ENCODE results near the gene C1orf185.

DNA sequence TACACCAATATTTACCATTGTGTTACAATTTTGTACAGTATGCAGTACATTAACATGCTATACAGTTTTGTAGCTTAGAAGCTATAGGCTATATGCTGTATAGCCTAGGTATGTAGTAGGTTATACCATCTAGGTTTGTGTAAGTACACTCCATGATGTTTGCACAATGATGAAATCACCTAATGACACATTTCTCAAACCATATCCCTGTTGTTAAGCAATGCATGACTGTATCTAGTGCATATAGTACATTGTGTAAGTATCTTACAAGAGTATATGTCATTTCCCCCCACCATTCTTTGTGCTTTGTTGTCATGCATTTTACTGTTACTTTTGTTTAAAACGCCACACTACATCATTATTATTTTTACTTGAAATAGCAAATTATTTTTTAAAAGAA is 68.3 kb downstream of the C1orf185 start:
- TF ChIP-seq ZNF174 (CRISPR knock-in tag; IDR thresholded peaks at IDR 0.05) (no peak), ZBTB9 (CRISPR knock-in tag; IDR thresholded peaks at IDR 0.05) (no peak), JUN (IDR thresholded peaks at IDR 0.05; ENCODE audit: borderline replicate concordance, low read depth, low read length) (no peak), JUN (CRISPR knock-in tag; IDR thresholded peaks at IDR 0.05; ENCODE audit: borderline replicate concordance) (no peak), ZNF586 (CRISPR knock-in tag; conservative IDR thresholded peaks at IDR 0.05) (no peak)
- TF ChIP-seq, protein P1, sequence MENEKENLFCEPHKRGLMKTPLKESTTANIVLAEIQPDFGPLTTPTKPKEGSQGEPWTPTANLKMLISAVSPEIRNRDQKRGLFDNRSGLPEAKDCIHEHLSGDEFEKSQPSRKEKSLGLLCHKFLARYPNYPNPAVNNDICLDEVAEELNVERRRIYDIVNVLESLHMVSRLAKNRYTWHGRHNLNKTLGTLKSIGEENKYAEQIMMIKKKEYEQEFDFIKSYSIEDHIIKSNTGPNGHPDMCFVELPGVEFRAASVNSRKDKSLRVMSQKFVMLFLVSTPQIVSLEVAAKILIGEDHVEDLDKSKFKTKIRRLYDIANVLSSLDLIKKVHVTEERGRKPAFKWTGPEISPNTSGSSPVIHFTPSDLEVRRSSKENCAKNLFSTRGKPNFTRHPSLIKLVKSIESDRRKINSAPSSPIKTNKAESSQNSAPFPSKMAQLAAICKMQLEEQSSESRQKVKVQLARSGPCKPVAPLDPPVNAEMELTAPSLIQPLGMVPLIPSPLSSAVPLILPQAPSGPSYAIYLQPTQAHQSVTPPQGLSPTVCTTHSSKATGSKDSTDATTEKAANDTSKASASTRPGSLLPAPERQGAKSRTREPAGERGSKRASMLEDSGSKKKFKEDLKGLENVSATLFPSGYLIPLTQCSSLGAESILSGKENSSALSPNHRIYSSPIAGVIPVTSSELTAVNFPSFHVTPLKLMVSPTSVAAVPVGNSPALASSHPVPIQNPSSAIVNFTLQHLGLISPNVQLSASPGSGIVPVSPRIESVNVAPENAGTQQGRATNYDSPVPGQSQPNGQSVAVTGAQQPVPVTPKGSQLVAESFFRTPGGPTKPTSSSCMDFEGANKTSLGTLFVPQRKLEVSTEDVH (IDR thresholded peaks at IDR 0.05; ENCODE audit: low read depth, partially characterized antibody): no peak
- TF ChIP-seq, protein P2, sequence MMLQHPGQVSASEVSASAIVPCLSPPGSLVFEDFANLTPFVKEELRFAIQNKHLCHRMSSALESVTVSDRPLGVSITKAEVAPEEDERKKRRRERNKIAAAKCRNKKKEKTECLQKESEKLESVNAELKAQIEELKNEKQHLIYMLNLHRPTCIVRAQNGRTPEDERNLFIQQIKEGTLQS (IDR thresholded peaks at IDR 0.05): peak; percentile 72
- TF ChIP-seq, protein P2 (CRISPR knock-in tag; conservative IDR thresholded peaks at IDR 0.05): no peak
- TF ChIP-seq, protein P3, sequence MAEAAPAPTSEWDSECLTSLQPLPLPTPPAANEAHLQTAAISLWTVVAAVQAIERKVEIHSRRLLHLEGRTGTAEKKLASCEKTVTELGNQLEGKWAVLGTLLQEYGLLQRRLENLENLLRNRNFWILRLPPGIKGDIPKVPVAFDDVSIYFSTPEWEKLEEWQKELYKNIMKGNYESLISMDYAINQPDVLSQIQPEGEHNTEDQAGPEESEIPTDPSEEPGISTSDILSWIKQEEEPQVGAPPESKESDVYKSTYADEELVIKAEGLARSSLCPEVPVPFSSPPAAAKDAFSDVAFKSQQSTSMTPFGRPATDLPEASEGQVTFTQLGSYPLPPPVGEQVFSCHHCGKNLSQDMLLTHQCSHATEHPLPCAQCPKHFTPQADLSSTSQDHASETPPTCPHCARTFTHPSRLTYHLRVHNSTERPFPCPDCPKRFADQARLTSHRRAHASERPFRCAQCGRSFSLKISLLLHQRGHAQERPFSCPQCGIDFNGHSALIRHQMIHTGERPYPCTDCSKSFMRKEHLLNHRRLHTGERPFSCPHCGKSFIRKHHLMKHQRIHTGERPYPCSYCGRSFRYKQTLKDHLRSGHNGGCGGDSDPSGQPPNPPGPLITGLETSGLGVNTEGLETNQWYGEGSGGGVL (CRISPR knock-in tag; IDR thresholded peaks at IDR 0.05): no peak
- TF ChIP-seq, protein P4, sequence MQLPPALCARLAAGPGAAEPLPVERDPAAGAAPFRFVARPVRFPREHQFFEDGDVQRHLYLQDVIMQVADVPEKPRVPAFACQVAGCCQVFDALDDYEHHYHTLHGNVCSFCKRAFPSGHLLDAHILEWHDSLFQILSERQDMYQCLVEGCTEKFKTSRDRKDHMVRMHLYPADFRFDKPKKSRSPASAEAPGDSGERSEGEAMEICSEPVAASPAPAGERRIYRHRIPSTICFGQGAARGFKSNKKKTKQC (CRISPR knock-in tag; IDR thresholded peaks at IDR 0.05): no peak
- TF ChIP-seq, protein P5, sequence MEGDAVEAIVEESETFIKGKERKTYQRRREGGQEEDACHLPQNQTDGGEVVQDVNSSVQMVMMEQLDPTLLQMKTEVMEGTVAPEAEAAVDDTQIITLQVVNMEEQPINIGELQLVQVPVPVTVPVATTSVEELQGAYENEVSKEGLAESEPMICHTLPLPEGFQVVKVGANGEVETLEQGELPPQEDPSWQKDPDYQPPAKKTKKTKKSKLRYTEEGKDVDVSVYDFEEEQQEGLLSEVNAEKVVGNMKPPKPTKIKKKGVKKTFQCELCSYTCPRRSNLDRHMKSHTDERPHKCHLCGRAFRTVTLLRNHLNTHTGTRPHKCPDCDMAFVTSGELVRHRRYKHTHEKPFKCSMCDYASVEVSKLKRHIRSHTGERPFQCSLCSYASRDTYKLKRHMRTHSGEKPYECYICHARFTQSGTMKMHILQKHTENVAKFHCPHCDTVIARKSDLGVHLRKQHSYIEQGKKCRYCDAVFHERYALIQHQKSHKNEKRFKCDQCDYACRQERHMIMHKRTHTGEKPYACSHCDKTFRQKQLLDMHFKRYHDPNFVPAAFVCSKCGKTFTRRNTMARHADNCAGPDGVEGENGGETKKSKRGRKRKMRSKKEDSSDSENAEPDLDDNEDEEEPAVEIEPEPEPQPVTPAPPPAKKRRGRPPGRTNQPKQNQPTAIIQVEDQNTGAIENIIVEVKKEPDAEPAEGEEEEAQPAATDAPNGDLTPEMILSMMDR (IDR thresholded peaks at IDR 0.05 in 2 of 3, conservative IDR thresholded peaks at IDR 0.05 in 1 of 3; ENCODE audit: insufficient read depth in 2 of 3, low read depth in 1 of 3, low read length in 3 of 3): no peak

Measured in K562 (cell line).